A673 (cell line): ENCODE measurements around the gene C2CD3.

Source experiments
- EZH2 ChIP-seq: fragments of 200-600 bp; sonication (generic); IDR thresholded peaks from 2 replicates; pipeline ENCODE4 v1.6.1; 2017; ENCODE audit warnings: borderline replicate concordance, low read depth, mild to moderate bottlenecking, mixed read lengths, antibody characterized with exemption, low read length; ENCODE audit not compliant: poor library complexity, severe bottlenecking
- TF ChIP-seq, protein P1 (sequence below): fragments of 300-800, 200-600 bp; sonication (generic); conservative IDR thresholded peaks from 2 replicates; pipeline ENCODE4 v1.5.1; 2017; ENCODE audit warnings: low read depth, mild to moderate bottlenecking, antibody characterized with exemption, low read length, moderate library complexity, mixed read lengths

DNA sequence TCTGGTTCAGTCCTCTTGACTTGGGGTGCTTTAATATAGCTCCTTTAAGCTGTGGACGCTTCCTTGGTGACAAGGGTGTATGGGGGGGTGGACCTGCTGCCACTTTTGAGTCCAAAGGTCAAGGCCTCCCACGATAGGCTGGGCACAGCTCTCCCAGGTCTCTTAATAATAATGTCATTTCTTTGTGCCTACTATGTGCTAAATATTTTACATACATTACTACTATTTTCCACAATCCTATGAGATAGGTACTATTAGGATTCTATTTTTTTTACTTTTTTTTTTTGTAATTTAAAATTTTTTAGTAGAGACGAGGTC is 161.6 kb downstream of the C2CD3 start:
- no peak for TF ChIP-seq EZH2
- TF ChIP-seq, protein P1, sequence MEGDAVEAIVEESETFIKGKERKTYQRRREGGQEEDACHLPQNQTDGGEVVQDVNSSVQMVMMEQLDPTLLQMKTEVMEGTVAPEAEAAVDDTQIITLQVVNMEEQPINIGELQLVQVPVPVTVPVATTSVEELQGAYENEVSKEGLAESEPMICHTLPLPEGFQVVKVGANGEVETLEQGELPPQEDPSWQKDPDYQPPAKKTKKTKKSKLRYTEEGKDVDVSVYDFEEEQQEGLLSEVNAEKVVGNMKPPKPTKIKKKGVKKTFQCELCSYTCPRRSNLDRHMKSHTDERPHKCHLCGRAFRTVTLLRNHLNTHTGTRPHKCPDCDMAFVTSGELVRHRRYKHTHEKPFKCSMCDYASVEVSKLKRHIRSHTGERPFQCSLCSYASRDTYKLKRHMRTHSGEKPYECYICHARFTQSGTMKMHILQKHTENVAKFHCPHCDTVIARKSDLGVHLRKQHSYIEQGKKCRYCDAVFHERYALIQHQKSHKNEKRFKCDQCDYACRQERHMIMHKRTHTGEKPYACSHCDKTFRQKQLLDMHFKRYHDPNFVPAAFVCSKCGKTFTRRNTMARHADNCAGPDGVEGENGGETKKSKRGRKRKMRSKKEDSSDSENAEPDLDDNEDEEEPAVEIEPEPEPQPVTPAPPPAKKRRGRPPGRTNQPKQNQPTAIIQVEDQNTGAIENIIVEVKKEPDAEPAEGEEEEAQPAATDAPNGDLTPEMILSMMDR: no peak
